GM12878 (cell line): ENCODE data around the gene ACTN3. TPM values are rescaled to one million over a fixed set of nuclear protein-coding genes. Genes with fewer than 3 reads are reported as not detected.

Experiments used
- ATAC-seq: fragments of 200-7000 bp; cut with Tn5 transposase; 3 replicates; pipeline ENCODE4 v1.9.1; 2020; ENCODE audit warnings: mild to moderate bottlenecking, moderate library complexity
- BruUV-seq: library from RNA; stranded (reverse); fragments of 400-500 nt; replicated peaks from 2 replicates; lab custom pipeline; 2021; lab: Mats Ljungman, UMichigan
- CTCF ChIA-PET: fragments of 300-600 bp; sonication (Branson Sonifier 250); formaldehyde crosslinking; extraction: SDS; loops from one replicate; lab custom pipeline; 2021; ENCODE audit warnings: inconsistent platforms; lab: Yijun Ruan, JAX
- POLR2A ChIA-PET: fragments of 350-600 bp; formaldehyde crosslinking; extraction: SDS; loops from one replicate; lab custom pipeline; 2021; ENCODE audit warnings: inconsistent platforms; lab: Charles Lee
- RAD21 ChIA-PET: fragments of 300-600 bp; sonication (Branson Sonifier 250); formaldehyde crosslinking; loops from one replicate; lab custom pipeline; 2023; ENCODE audit warnings: antibody characterized with exemption; ENCODE audit not compliant: unreplicated experiment; lab: Charles Lee
- SMC1A ChIA-PET: fragments of 300-600 bp; sonication (Branson Sonifier 250); formaldehyde crosslinking; loops from one replicate; lab custom pipeline; 2023; ENCODE audit not compliant: unreplicated experiment, uncharacterized antibody; lab: Charles Lee
- DNase-seq: peaks from one replicate; pipeline ENCODE4 v3.0.0-alpha.2; 2011; ENCODE audit warnings: low read depth, low spot score
- FAIRE-seq: peaks from 3 replicates; lab custom pipeline; 2011; peaks lifted over from hg19 to GRCh38; lab: Jason Lieb, UNC
- H2AFZ ChIP-seq: 2 replicates; pipeline ENCODE4 v1.6.0; 2011; ENCODE audit warnings: low read depth, low read length, control low read depth; ENCODE audit not compliant: control insufficient read depth
- H3K27ac ChIP-seq: 2 replicates; pipeline ENCODE4 v1.5.1; 2011; ENCODE audit warnings: control low read depth; ENCODE audit not compliant: control insufficient read depth, insufficient read depth
- H3K27me3 ChIP-seq, 2 experiments: replicated peaks in 1 of 2; 2 replicates each; pipeline versions ENCODE4 v1.6.0 to v1.6.1; 2011; ENCODE audit warnings: low read length in 1 of 2; ENCODE audit not compliant: control insufficient read depth in 2 of 2, insufficient read depth in 2 of 2
- H3K36me3 ChIP-seq, 2 experiments: 2 replicates each; pipeline ENCODE4 v1.5.1; 2011; ENCODE audit warnings: low read length in 1 of 2; ENCODE audit not compliant: control insufficient read depth in 2 of 2, insufficient read depth in 2 of 2
- H3K4me1 ChIP-seq: 2 replicates; pipeline ENCODE4 v1.6.1; 2011; ENCODE audit warnings: mild to moderate bottlenecking, low read length, moderate library complexity, mixed read lengths; ENCODE audit not compliant: control insufficient read depth, insufficient read depth
- H3K4me2 ChIP-seq: 2 replicates; pipeline ENCODE4 v1.6.0; 2011; ENCODE audit warnings: control low read depth; ENCODE audit not compliant: control insufficient read depth, insufficient read depth
- H3K4me3 ChIP-seq: fragments of 200-600 bp; sonication (generic); 2 replicates; pipeline ENCODE4 v1.5.1; 2016
- H3K79me2 ChIP-seq: 2 replicates; pipeline ENCODE4 v1.6.0; 2011; ENCODE audit warnings: low read length; ENCODE audit not compliant: control insufficient read depth, insufficient read depth
- H3K9ac ChIP-seq: 2 replicates; pipeline ENCODE4 v1.8.0; 2011; ENCODE audit warnings: low read length, control low read depth, mixed read lengths; ENCODE audit not compliant: control insufficient read depth, insufficient read depth
- H3K9me3 ChIP-seq: replicated peaks from 3 replicates; pipeline ENCODE4 v1.5.1; 2011; ENCODE audit warnings: mild to moderate bottlenecking, low read length; ENCODE audit not compliant: control insufficient read depth, insufficient read depth
- H4K20me1 ChIP-seq: 2 replicates; pipeline ENCODE4 v1.6.0; 2011; ENCODE audit not compliant: control insufficient read depth, insufficient read depth
- ATF2 ChIP-seq: IDR thresholded peaks from 2 replicates; pipeline ENCODE4 v1.6.1; 2012; ENCODE audit warnings: low read length, inconsistent platforms
- ETV6 ChIP-seq, 2 experiments: fragments of 450-650 bp in 1 of 2; IDR thresholded peaks in 1 of 2; conservative IDR thresholded peaks in 1 of 2; 2 replicates each; pipeline ENCODE4 v1.6.1; 2014; ENCODE audit warnings: antibody characterized with exemption in 1 of 2, borderline replicate concordance in 1 of 2, low read depth in 1 of 2, mild to moderate bottlenecking in 1 of 2, moderate library complexity in 1 of 2
- IKZF2 ChIP-seq, 2 experiments: fragments of 450-650 bp; IDR thresholded peaks; 2 replicates each; pipeline ENCODE4 v1.6.1; 2017; ENCODE audit warnings: mild to moderate bottlenecking in 2 of 2, moderate library complexity in 2 of 2
- IRF3 ChIP-seq: fragments of 450-650 bp; IDR thresholded peaks from 2 replicates; pipeline ENCODE4 v1.6.1; 2014; ENCODE audit warnings: mild to moderate bottlenecking
- NR2C1 ChIP-seq: fragments of 450-650 bp; IDR thresholded peaks from 2 replicates; pipeline ENCODE4 v1.6.1; 2017; ENCODE audit warnings: antibody characterized with exemption, mild to moderate bottlenecking, moderate library complexity
- POLR2AphosphoS5 ChIP-seq: IDR thresholded peaks from 2 replicates; pipeline ENCODE4 v1.6.1; 2011; ENCODE audit warnings: mild to moderate bottlenecking, low read length, inconsistent platforms
- RAD21 ChIP-seq: IDR thresholded peaks from 2 replicates; pipeline ENCODE4 v1.6.1; 2011; ENCODE audit warnings: mild to moderate bottlenecking, low read depth, low read length, moderate library complexity; ENCODE audit not compliant: insufficient read depth
- RELB ChIP-seq: fragments of 450-650 bp; IDR thresholded peaks from 2 replicates; pipeline ENCODE4 v1.6.1; 2017; ENCODE audit warnings: low read depth, mild to moderate bottlenecking, moderate library complexity
- SREBF2 ChIP-seq: IDR thresholded peaks from 2 replicates; pipeline ENCODE4 v1.6.1; 2012; ENCODE audit warnings: mild to moderate bottlenecking, low read length
- STAT3 ChIP-seq: IDR thresholded peaks from 2 replicates; pipeline ENCODE4 v1.6.1; 2011; ENCODE audit warnings: low read depth, low read length, improper control_type of control experiment
- YBX1 ChIP-seq: fragments of 450-650 bp; IDR thresholded peaks from 2 replicates; pipeline ENCODE4 v1.6.1; 2016; ENCODE audit warnings: antibody characterized with exemption
- WGBS: methylation state at CpG from one replicate; pipeline ENCODE4 v1.1.6; 2016; ENCODE audit warnings: low lambda C conversion rate; ENCODE audit not compliant: insufficient replicate concordance, insufficient coverage; ENCODE audit errors: missing lambda C conversion rate; 5-methylcytosine and 5-hydroxymethylcytosine counted together
- in situ Hi-C: fragments of 300-500 bp; cut with MboI; formaldehyde crosslinking; loops from 9 replicates; pipeline ENCODE4 v1.14.3; 2018; ENCODE audit warnings: mixed read lengths
- intact Hi-C: fragments of 100-400 bp; cut with micrococcal nuclease; formaldehyde crosslinking; loops from one replicate; pipeline ENCODE4 v1.14.2; 2022; ENCODE audit not compliant: unreplicated experiment
- polyA plus RNA-seq, 11 experiments: library from polyadenylated mRNA; depleted of rRNA in 4 of 11; unstranded in 6 of 11; stranded (reverse) in 5 of 11; fragments of >200 nt; fragmentation: Nextera tagmentation in 4 of 11; fragmentation: Illumina TruSeq in 1 of 11; extraction: Ambion mirVana in 4 of 11; extraction: Trizol in 1 of 11; gene quantifications; 1 replicate in 1 of 11; 2 replicates in 10 of 11; pipeline versions ENCODE4 v1.2.1 to v1.2.3, GENCODE V29; 2011 to 2016; ENCODE audit warnings: inconsistent platforms in 2 of 11, missing spikeins in 2 of 11, low read depth in 1 of 11
- total RNA-seq, 4 experiments: library from RNA; depleted of rRNA in 3 of 4; stranded (reverse); fragments of >200 nt in 3 of 4; fragmentation: Illumina TruSeq in 1 of 4; extraction: Trizol in 1 of 4; gene quantifications; 2 replicates each; pipeline versions ENCODE4 v1.2.1 to v1.2.3, GENCODE V29; 2013 to 2021

ACTN3 gene
- total and polyA plus RNA-seq, 10 of the 15 experiments (the other 5 are each of a cell fraction or from before 2014, with no cell fraction given) = 0.06 to 0.67 (median 0.17) TPM; not detected in 3

DNA sequence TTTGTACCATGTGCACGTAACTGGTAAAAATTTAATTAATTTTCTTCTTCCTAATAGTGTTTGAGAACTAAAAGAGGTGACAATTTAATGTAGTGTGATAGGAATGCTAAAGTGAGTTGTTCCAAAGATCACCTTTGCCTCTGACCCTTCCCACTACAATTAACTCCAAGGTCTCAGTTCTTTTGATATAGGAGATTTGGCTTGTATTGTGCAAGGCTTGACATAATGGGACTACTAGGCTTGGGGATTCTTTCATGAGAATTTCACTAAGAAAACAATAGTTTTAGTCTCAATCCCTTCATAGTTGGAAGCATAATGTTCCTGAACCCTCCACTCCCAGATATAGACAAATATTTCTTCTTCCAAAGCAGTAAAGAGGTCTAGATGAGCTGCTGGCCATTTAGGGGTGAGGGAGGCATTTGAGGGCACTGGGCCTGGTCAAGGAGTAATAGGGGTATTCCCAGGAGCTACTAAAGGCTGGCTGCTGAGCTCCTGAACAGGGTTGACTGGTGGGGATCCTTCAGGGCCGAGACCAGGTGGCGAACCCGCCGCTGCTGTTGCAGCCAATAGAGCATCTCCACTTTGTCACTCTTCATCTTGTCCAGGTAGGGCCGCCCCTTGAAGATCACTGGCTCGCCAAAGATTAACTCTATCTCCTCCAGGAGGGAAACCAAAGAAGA lies 43.4 kb downstream of the ACTN3 start:
- 65% methylated on average over 7 of the region's 7 CpGs for WGBS
- FAIRE-seq (no peak), ATAC-seq (no peak), DNase-seq (no peak)
- Histone ChIP-seq H3K9me3 (no peaks in the 10 kb centered on the region), H3K36me3 (no peaks in the 10 kb centered on the region), H3K79me2 (peaks cover 16% of the 10 kb centered on the region), H3K9ac (no peak overlapping the region), H2AFZ (no peak overlapping the region), H4K20me1 (no peaks in the 10 kb centered on the region), H3K4me1 (peaks cover 13% of the 10 kb centered on the region), H3K27ac (no peak overlapping the region), H3K4me2 (no peak overlapping the region), H3K27me3 (no peaks in the 10 kb centered on the region), H3K4me3 (no peak overlapping the region)
- BruUV-seq = no TSS peak
- CTCF ChIA-PET = interaction anchor here (0.7 to 7.7 kb wide), 7 partner anchors 10 to 181 kb away, joined by 3 to 75 read pairs (median 3); partner anchors contain the start of genes RBM4 and RBM4B
- RAD21 ChIA-PET = interaction anchor here (0.6 to 2.2 kb wide), 4 partner anchors 29 to 88 kb away, joined by 3 to 9 read pairs (median 6); partner anchors contain the start of gene RBM4B
- SMC1A ChIA-PET = interaction anchor here (1.2 to 2.1 kb wide), 3 partner anchors 10 to 88 kb away, joined by 4 to 8 read pairs (median 4); partner anchors contain the start of gene RBM4B
- intact Hi-C loops (loop anchor here (5.0 kb wide), 1 partner anchor 87 kb away; the partner anchor contains the start of gene RBM4B), in situ Hi-C loops (no loop called here)
- TF ChIP-seq ETV6 (conservative IDR thresholded peaks at IDR 0.05 in 1 of 2, IDR thresholded peaks at IDR 0.05 in 1 of 2; ENCODE audit: borderline replicate concordance in 1 of 2, low read depth in 1 of 2) = no peak
- TF ChIP-seq IKZF2 (IDR thresholded peaks at IDR 0.05) = no peak
- no peak for TF ChIP-seq STAT3
- no peak for TF ChIP-seq SREBF2
- TF ChIP-seq YBX1 = no peak
- TF ChIP-seq IRF3 = no peak
- TF ChIP-seq NR2C1 = no peak
- TF ChIP-seq ATF2 = no peak
- TF ChIP-seq RELB = no peak
- no peak for TF ChIP-seq RAD21
- TF ChIP-seq POLR2AphosphoS5 = no peak
- POLR2A ChIA-PET = interaction anchor here (0.6 to 6.8 kb wide), 5 partner anchors 8 to 87 kb away, joined by 3 to 26 read pairs (median 4); partner anchors contain the start of gene RBM4B
